Heart left ventricle (tissue), 16 donors: ENCODE data around the gene CYB561. TPM values are rescaled to one million over a fixed set of nuclear protein-coding genes. Genes with fewer than 3 reads are reported as not detected.
A peak's percentile ranks its signal among the peaks of the same experiment; 100 is the strongest.

ENCODE experiments used
- ATAC-seq, 4 donors: fragments of 200-7000 bp; cut with Tn5 transposase; one replicate each; pipeline ENCODE4 v1.9.1; 2020 to 2022; ENCODE audit warnings: moderate library complexity in 4 of 4, mild to moderate bottlenecking in 3 of 4, moderate number of reproducible peaks in 1 of 4
- DNase-seq, 5 donors: peaks; one replicate each; pipeline ENCODE4 v3.0.0-alpha.2; 2020
- H3K27ac ChIP-seq, 12 donors: fragments of 200-600 bp; sonication (generic) in 4 of 12; one replicate each; pipeline versions ENCODE4 v1.5.0 to v1.8.0; 2016 to 2022; ENCODE audit warnings: mild to moderate bottlenecking in 2 of 12
- H3K27me3 ChIP-seq, 9 donors: fragments of 200-600 bp; sonication (generic) in 2 of 9; one replicate each; pipeline versions ENCODE4 v1.5.1 to v1.8.0; 2016 to 2022; ENCODE audit warnings: mild to moderate bottlenecking in 3 of 9
- H3K36me3 ChIP-seq, 9 donors: fragments of 200-600 bp; sonication (generic) in 2 of 9; one replicate each; pipeline versions ENCODE4 v1.5.0 to v1.8.0; 2018 to 2022; ENCODE audit warnings: mild to moderate bottlenecking in 2 of 9
- H3K4me1 ChIP-seq, 12 donors: fragments of 200-600 bp; sonication (generic) in 4 of 12; one replicate each; pipeline versions ENCODE4 v1.5.0 to v1.8.0; 2016 to 2022; ENCODE audit warnings: mild to moderate bottlenecking in 3 of 12
- H3K4me3 ChIP-seq, 12 donors: fragments of 200-600 bp; sonication (generic) in 4 of 12; one replicate each; pipeline versions ENCODE4 v1.5.0 to v1.8.0; 2017 to 2022; ENCODE audit warnings: mild to moderate bottlenecking in 9 of 12, moderate library complexity in 4 of 12
- H3K9me3 ChIP-seq, 12 donors: fragments of 200-600 bp; sonication (generic) in 4 of 12; one replicate each; pipeline versions ENCODE4 v1.5.0 to v1.8.0; 2016 to 2022; ENCODE audit warnings: mild to moderate bottlenecking in 1 of 12
- CTCF ChIP-seq, 12 donors: fragments of 200-600 bp; sonication (generic) in 4 of 12; IDR thresholded peaks; one replicate each; pipeline versions ENCODE4 v1.5.0 to v1.8.0; 2018 to 2022; ENCODE audit warnings: antibody characterized with exemption in 12 of 12, mild to moderate bottlenecking in 5 of 12
- POLR2A ChIP-seq, 2 donors: fragments of 450-650 bp; IDR thresholded peaks; one replicate each; pipeline ENCODE4 v1.6.1; 2017; ENCODE audit warnings: antibody characterized with exemption in 2 of 2, mild to moderate bottlenecking in 2 of 2, moderate library complexity in 2 of 2
- WGBS, 4 donors: extraction: QIAGEN DNeasy Blood & Tissue Kit in 2 of 4; methylation state at CpG; one replicate each; pipeline versions ENCODE4 v1.1.5 to v1.1.7; 2013 to 2018; 5-methylcytosine and 5-hydroxymethylcytosine counted together
- intact Hi-C, 10 donors: fragments of 100-400 bp; cut with DNase I; formaldehyde crosslinking; loops; one replicate each; pipeline versions ENCODE4 v1.11.1 to v1.14.2; 2022
- polyA plus RNA-seq, 2 donors: library from polyadenylated mRNA; stranded (reverse); fragments of 200-250 nt; gene quantifications; one replicate each; pipeline ENCODE4 v1.2.3, GENCODE V29; 2013
- total RNA-seq, 9 donors: library from RNA; depleted of rRNA in 2 of 9; stranded (reverse); fragments of >200 nt in 2 of 9; fragmentation: NEBNext Ultra II Directional in 3 of 9; extraction: Animal tissue kit (Norgen Biotek cat#: 25700) in 3 of 9; gene quantifications; one replicate each; pipeline versions ENCODE4 v1.1.0 to v1.2.4, GENCODE V29; 2016 to 2023
- donor health status: ischemic (EF 13 %, LVEDD 7.1; RV severe dilation, severe dysfunction).
- donor health status: healthy with polysubstance abuse.
- donor health status: DM: no; HTN: yes; CAD: no.
- donor health status: DM: no; HTN: no; CAD: no.
- donor health status: ischemic (EF 25% LVEDD 6.9; RV normal size, moderate dysfunction).
- donor health status: ischemic (EF 25% LVEDD 5.7; RV mildly dilated, moderate dysfunction).
- donor health status: healthy.
- donor health status: DM: yes; HTN: yes; CAD: no.
- donor health status: ischemic (EF 35%, LVEDD 5.7; RV mildly dilated, moderate dysfunction).
- donor health status: nonischemic (EF 11% LVEDD 7.7; RV severe dilation, severe dysfunction).
- donor health status: DM: yes; HTN: yes; CAD: no.
- donor health status: PGD.
- donor health status: ischemic (EF 29% LVEDD 5.4; RV normal size, mild dysfunction).
- donor health status: nonischemic (EF 23%, LVEDD 6.1; RV moderate dilation, normal function).

CYB561 gene
- total and polyA plus RNA-seq, 11 donors: 4.8 to 19.2 (median 8.6) TPM

GRCh38 chr17:63438092-63439051, 7.7 kb downstream of the CYB561 start:
- Histone ChIP-seq H3K4me3 (no peak overlapping the region), H3K27me3 (no peaks in the 10 kb centered on the region), H3K9me3 (no peaks in the 10 kb centered on the region), H3K4me1 (peaks cover 8 to 81% (median 55%) of the 10 kb centered on the region in 12 donors), H3K36me3 (peaks cover 0 to 5% (median 0%) of the 10 kb centered on the region in 9 donors), H3K27ac (peak overlapping the region in 2 of 12 donors; percentile 73 to 88)
- TF ChIP-seq POLR2A (IDR thresholded peaks at IDR 0.05) (no peak), CTCF (IDR thresholded peaks at IDR 0.05) (no peak)
- no peak for DNase-seq
- intact Hi-C loops: no loop called here
- ATAC-seq: no peak
- WGBS, 4 donors: 75 to 81% (median 77%) methylated on average over 22 to 46 of the region's 46 CpGs

- Histone ChIP-seq H3K4me1 (peaks cover 8 to 82% (median 59%) of the 10 kb centered on the region in 12 donors), H3K27me3 (no peaks in the 10 kb centered on the region), H3K4me3 (peak overlapping the region in 2 of 12 donors; percentile 6 to 10), H3K36me3 (peaks cover 0 to 5% (median 0%) of the 10 kb centered on the region in 9 donors), H3K27ac (no peak overlapping the region), H3K9me3 (no peaks in the 10 kb centered on the region)
- no peak for TF ChIP-seq CTCF (IDR thresholded peaks at IDR 0.05)
- WGBS, 4 donors: 53 to 75% (median 62%) methylated on average over 25 to 55 of the region's 55 CpGs
- ATAC-seq: no peak
- DNase-seq: peak in 1 of 5 donors; percentile 54
- intact Hi-C loops: no loop called here
These were observed 8.6 kb downstream of the CYB561 start for GRCh38 chr17:63437287-63438091.

- 73 to 91% (median 81%) methylated on average over 17 of the region's 17 CpGs for WGBS, 4 donors
- Histone ChIP-seq H3K36me3 (peaks cover 0 to 9% (median 0%) of the 10 kb centered on the region in 9 donors), H3K4me1 (peaks cover 8 to 89% (median 62%) of the 10 kb centered on the region in 12 donors), H3K9me3 (no peaks in the 10 kb centered on the region), H3K4me3 (no peak overlapping the region), H3K27ac (peak overlapping the region in 1 of 12 donors; percentile 74), H3K27me3 (no peaks in the 10 kb centered on the region)
- DNase-seq (no peak), ATAC-seq (no peak)
- TF ChIP-seq CTCF (IDR thresholded peaks at IDR 0.05): peak in 8 of 12 donors; percentile 23 to 46 (median 29)
- TF ChIP-seq POLR2A (IDR thresholded peaks at IDR 0.05): no peak
- intact Hi-C loops: no loop called here
These were observed 9.5 kb downstream of the CYB561 start for GRCh38 chr17:63436523-63437110.
